HepG2 (cell line): Measurements from ENCODE around the gene TMEM198. TPM values are rescaled to one million over a fixed set of nuclear protein-coding genes. Genes with fewer than 3 reads are reported as not detected.

Source experiments
- CREM ChIP-seq, 2 experiments: sonication (generic) in 1 of 2; formaldehyde crosslinking in 1 of 2; IDR thresholded peaks; 2 replicates each; pipeline versions ENCODE4 v1.4.0 to v1.6.1; 2016 to 2020; ENCODE audit warnings: antibody characterized with exemption in 1 of 2, mild to moderate bottlenecking in 1 of 2, missing genetic modification reagents in 1 of 2
- HNF4A ChIP-seq: sonication (generic); formaldehyde crosslinking; IDR thresholded peaks from 2 replicates; pipeline ENCODE4 v1.4.0; 2020; ENCODE audit warnings: missing genetic modification reagents
- KDM6A ChIP-seq: IDR thresholded peaks from 2 replicates; pipeline ENCODE4 v1.6.1; 2016; ENCODE audit warnings: low read depth
- KLF6 ChIP-seq: IDR thresholded peaks from 2 replicates; pipeline ENCODE4 v1.8.0; 2016; ENCODE audit warnings: missing biosample characterization, missing genetic modification reagents
- MTA3 ChIP-seq: sonication (generic); formaldehyde crosslinking; IDR thresholded peaks from 2 replicates; pipeline ENCODE4 v1.4.0; 2020; ENCODE audit warnings: missing genetic modification reagents
- SAFB2 ChIP-seq: sonication (generic); formaldehyde crosslinking; IDR thresholded peaks from 2 replicates; pipeline ENCODE4 v1.5.1; 2020; ENCODE audit warnings: missing genetic modification reagents, low read depth, mild to moderate bottlenecking, borderline replicate concordance
- SIX1 ChIP-seq: sonication (generic); formaldehyde crosslinking; IDR thresholded peaks from 2 replicates; pipeline ENCODE4 v1.4.0; 2020; ENCODE audit warnings: missing genetic modification reagents, borderline replicate concordance
- ZNF12 ChIP-seq: sonication (generic); formaldehyde crosslinking; IDR thresholded peaks from 2 replicates; pipeline ENCODE4 v1.5.0; 2020; ENCODE audit warnings: missing genetic modification reagents
- ZNF263 ChIP-seq: sonication (generic); formaldehyde crosslinking; IDR thresholded peaks from 2 replicates; pipeline ENCODE4 v1.4.0; 2020; ENCODE audit warnings: missing genetic modification reagents
- ZNF543 ChIP-seq: sonication (generic); formaldehyde crosslinking; IDR thresholded peaks from 2 replicates; pipeline ENCODE4 v1.4.0; 2020; ENCODE audit warnings: mild to moderate bottlenecking, missing genetic modification reagents
- ZSCAN25 ChIP-seq: sonication (generic); formaldehyde crosslinking; IDR thresholded peaks from 2 replicates; pipeline ENCODE4 v1.8.0; 2022; ENCODE audit warnings: mild to moderate bottlenecking, missing genetic modification reagents
- polyA plus RNA-seq, 8 experiments: library from polyadenylated mRNA; depleted of rRNA in 3 of 8; stranded (reverse) in 7 of 8; unstranded in 1 of 8; fragments of >200 nt; fragmentation: Illumina TruSeq in 4 of 8; extraction: Trizol in 4 of 8; gene quantifications; 2 replicates each; pipeline versions ENCODE4 v1.2.1 to v1.2.3, GENCODE V29; 2011 to 2016; ENCODE audit warnings: low read depth in 4 of 8, missing spikeins in 1 of 8, mixed read lengths in 1 of 8; ENCODE audit not compliant: insufficient read depth in 1 of 8
- total RNA-seq, 5 experiments: library from RNA; depleted of rRNA; stranded (reverse); fragments of >200 nt; fragmentation: Illumina TruSeq; extraction: Trizol; gene quantifications; 2 replicates each; pipeline ENCODE4 v1.2.3, GENCODE V29; 2016; ENCODE audit warnings: low read depth in 1 of 5
- TF ChIP-seq, protein P1 (sequence below): sonication (generic); formaldehyde crosslinking; IDR thresholded peaks from 2 replicates; pipeline ENCODE4 v1.8.1; 2022; ENCODE audit warnings: low read depth, mild to moderate bottlenecking, missing genetic modification reagents
- TF ChIP-seq, protein P2 (sequence below): sonication (generic); formaldehyde crosslinking; IDR thresholded peaks from 2 replicates; pipeline ENCODE4 v1.4.0; 2020; ENCODE audit warnings: missing genetic modification reagents, borderline replicate concordance
- TF ChIP-seq, protein P3 (sequence below): sonication (generic); formaldehyde crosslinking; IDR thresholded peaks from 2 replicates; pipeline ENCODE4 v1.4.0; 2020; ENCODE audit warnings: missing genetic modification reagents, borderline replicate concordance
- TF ChIP-seq, protein P4 (sequence below), 2 experiments: sonication (generic) in 1 of 2; formaldehyde crosslinking in 1 of 2; IDR thresholded peaks; 2 replicates each; pipeline versions ENCODE4 v1.4.0 to v1.6.1; 2016 to 2020; ENCODE audit warnings: borderline replicate concordance in 1 of 2, low read depth in 1 of 2, mild to moderate bottlenecking in 1 of 2, missing genetic modification reagents in 1 of 2

The TMEM198 gene
- total and polyA plus RNA-seq, 2 of the 13 experiments (the other 11 are each of a cell fraction or from before 2014, with no cell fraction given) = 17.3 to 23.5 TPM

DNA sequence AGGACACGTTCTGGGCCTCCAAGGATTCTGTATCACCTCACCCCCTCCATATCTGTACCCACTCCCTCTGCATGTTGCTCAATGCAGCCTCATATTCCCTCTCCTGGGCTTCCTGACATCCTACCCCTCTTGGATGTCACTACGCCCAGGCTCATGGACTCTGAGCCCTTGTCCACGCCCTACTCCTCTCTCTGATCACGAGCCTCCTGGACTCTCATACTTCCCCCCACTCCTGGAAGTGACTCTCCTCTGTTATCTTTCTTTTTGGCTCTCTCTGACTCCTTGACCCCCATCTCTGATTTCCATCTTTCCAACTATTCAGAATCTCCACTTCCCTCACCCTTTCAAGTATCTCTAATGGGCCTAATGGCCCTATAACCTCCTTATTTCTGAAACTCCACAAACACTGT is 2.1 kb downstream of the TMEM198 start (continued):
- no peak for TF ChIP-seq SAFB2
- no peak for TF ChIP-seq ZNF543
- TF ChIP-seq, protein P1, sequence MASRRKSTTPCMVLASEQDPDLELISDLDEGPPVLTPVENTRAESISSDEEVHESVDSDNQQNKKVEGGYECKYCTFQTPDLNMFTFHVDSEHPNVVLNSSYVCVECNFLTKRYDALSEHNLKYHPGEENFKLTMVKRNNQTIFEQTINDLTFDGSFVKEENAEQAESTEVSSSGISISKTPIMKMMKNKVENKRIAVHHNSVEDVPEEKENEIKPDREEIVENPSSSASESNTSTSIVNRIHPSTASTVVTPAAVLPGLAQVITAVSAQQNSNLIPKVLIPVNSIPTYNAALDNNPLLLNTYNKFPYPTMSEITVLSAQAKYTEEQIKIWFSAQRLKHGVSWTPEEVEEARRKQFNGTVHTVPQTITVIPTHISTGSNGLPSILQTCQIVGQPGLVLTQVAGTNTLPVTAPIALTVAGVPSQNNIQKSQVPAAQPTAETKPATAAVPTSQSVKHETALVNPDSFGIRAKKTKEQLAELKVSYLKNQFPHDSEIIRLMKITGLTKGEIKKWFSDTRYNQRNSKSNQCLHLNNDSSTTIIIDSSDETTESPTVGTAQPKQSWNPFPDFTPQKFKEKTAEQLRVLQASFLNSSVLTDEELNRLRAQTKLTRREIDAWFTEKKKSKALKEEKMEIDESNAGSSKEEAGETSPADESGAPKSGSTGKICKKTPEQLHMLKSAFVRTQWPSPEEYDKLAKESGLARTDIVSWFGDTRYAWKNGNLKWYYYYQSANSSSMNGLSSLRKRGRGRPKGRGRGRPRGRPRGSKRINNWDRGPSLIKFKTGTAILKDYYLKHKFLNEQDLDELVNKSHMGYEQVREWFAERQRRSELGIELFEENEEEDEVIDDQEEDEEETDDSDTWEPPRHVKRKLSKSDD = 0 out of 2 replicates have a peak, but pooled peaks have one; percentile 10
- peak; percentile 95 for TF ChIP-seq HNF4A (CRISPR knock-in tag)
- TF ChIP-seq ZNF263 (CRISPR knock-in tag) = no peak
- TF ChIP-seq KDM6A (CRISPR knock-in tag) = 0 out of 2 replicates have a peak, but pooled peaks have one; percentile 56
- TF ChIP-seq, protein P2, sequence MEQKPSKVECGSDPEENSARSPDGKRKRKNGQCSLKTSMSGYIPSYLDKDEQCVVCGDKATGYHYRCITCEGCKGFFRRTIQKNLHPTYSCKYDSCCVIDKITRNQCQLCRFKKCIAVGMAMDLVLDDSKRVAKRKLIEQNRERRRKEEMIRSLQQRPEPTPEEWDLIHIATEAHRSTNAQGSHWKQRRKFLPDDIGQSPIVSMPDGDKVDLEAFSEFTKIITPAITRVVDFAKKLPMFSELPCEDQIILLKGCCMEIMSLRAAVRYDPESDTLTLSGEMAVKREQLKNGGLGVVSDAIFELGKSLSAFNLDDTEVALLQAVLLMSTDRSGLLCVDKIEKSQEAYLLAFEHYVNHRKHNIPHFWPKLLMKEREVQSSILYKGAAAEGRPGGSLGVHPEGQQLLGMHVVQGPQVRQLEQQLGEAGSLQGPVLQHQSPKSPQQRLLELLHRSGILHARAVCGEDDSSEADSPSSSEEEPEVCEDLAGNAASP (CRISPR knock-in tag) = peak; percentile 66; the same call in 1 of the 2 replicates
- TF ChIP-seq SIX1 (CRISPR knock-in tag) = peak; percentile 77; the same call in 1 of the 2 replicates
- TF ChIP-seq, protein P3, sequence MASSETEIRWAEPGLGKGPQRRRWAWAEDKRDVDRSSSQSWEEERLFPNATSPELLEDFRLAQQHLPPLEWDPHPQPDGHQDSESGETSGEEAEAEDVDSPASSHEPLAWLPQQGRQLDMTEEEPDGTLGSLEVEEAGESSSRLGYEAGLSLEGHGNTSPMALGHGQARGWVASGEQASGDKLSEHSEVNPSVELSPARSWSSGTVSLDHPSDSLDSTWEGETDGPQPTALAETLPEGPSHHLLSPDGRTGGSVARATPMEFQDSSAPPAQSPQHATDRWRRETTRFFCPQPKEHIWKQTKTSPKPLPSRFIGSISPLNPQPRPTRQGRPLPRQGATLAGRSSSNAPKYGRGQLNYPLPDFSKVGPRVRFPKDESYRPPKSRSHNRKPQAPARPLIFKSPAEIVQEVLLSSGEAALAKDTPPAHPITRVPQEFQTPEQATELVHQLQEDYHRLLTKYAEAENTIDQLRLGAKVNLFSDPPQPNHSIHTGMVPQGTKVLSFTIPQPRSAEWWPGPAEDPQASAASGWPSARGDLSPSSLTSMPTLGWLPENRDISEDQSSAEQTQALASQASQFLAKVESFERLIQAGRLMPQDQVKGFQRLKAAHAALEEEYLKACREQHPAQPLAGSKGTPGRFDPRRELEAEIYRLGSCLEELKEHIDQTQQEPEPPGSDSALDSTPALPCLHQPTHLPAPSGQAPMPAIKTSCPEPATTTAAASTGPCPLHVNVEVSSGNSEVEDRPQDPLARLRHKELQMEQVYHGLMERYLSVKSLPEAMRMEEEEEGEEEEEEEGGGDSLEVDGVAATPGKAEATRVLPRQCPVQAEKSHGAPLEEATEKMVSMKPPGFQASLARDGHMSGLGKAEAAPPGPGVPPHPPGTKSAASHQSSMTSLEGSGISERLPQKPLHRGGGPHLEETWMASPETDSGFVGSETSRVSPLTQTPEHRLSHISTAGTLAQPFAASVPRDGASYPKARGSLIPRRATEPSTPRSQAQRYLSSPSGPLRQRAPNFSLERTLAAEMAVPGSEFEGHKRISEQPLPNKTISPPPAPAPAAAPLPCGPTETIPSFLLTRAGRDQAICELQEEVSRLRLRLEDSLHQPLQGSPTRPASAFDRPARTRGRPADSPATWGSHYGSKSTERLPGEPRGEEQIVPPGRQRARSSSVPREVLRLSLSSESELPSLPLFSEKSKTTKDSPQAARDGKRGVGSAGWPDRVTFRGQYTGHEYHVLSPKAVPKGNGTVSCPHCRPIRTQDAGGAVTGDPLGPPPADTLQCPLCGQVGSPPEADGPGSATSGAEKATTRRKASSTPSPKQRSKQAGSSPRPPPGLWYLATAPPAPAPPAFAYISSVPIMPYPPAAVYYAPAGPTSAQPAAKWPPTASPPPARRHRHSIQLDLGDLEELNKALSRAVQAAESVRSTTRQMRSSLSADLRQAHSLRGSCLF = no peak
- TF ChIP-seq ZNF12 (CRISPR knock-in tag) = peak; percentile 79; the same call in 1 of the 2 replicates
- TF ChIP-seq MTA3 (CRISPR knock-in tag) = no peak
- TF ChIP-seq ZSCAN25 (CRISPR knock-in tag) = peak; percentile 82; the same call in 1 of the 2 replicates
- TF ChIP-seq, protein P4, sequence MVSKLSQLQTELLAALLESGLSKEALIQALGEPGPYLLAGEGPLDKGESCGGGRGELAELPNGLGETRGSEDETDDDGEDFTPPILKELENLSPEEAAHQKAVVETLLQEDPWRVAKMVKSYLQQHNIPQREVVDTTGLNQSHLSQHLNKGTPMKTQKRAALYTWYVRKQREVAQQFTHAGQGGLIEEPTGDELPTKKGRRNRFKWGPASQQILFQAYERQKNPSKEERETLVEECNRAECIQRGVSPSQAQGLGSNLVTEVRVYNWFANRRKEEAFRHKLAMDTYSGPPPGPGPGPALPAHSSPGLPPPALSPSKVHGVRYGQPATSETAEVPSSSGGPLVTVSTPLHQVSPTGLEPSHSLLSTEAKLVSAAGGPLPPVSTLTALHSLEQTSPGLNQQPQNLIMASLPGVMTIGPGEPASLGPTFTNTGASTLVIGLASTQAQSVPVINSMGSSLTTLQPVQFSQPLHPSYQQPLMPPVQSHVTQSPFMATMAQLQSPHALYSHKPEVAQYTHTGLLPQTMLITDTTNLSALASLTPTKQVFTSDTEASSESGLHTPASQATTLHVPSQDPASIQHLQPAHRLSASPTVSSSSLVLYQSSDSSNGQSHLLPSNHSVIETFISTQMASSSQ (IDR thresholded peaks at IDR 0.05; ENCODE audit: low read depth) = peak; percentile 41; the same call in 1 of the 2 replicates
- TF ChIP-seq, protein P4 (CRISPR knock-in tag; IDR thresholded peaks at IDR 0.05; ENCODE audit: borderline replicate concordance) = no peak
- TF ChIP-seq CREM (IDR thresholded peaks at IDR 0.05) = peak; percentile 55; the same call in 1 of the 2 replicates
- no peak for TF ChIP-seq CREM (CRISPR knock-in tag; IDR thresholded peaks at IDR 0.05)
- 0 out of 2 replicates have a peak, but pooled peaks have one; percentile 73 for TF ChIP-seq KLF6 (CRISPR knock-in tag)
